Activated CD8-positive, alpha-beta memory T cell treated with anti-CD3 and anti-CD28 coated beads for 1 hour (primary cell): ENCODE results near the gene NOSIP.
"Not testable (repeated sequence)": the region's sequence is repeated elsewhere in the genome, so short reads cannot be mapped to it uniquely, and the experiment has no call there.

Experiments used
- DNase-seq, 2 donors: peaks; one replicate each; pipeline ENCODE4 v3.0.0-alpha.2; 2020; ENCODE audit warnings: low read depth in 1 of 2; ENCODE audit errors: extremely low read depth in 1 of 2

The NOSIP gene

GRCh38 chr19:49580264-49581006, at the start of gene NOSIP:
Gene NOSIP, minus strand, starts transcription at chr19:49580556. Its CDS starts 19,865 bp downstream, at chr19:49560691.
- DNase-seq: peak; percentile 91 to 95

- DNase-seq: no peak
Measured at GRCh38 chr19:49629659-49630058, 49.3 kb upstream of the NOSIP start.

- DNase-seq: no peak
Measured at GRCh38 chr19:49626226-49626625, 45.9 kb upstream of the NOSIP start.

- DNase-seq: no peak
Measured at GRCh38 chr19:49624967-49625910, 44.9 kb upstream of the NOSIP start.

GRCh38 chr19:49617860-49618259, 37.5 kb upstream of the NOSIP start:
- DNase-seq: not testable (repeated sequence)

GRCh38 chr19:49616945-49617344, 36.6 kb upstream of the NOSIP start:
- DNase-seq: no peak

GRCh38 chr19:49616532-49616931, 36.2 kb upstream of the NOSIP start:
- DNase-seq: no peak

- DNase-seq: no peak
Measured at GRCh38 chr19:49615861-49616260, 35.5 kb upstream of the NOSIP start.

GRCh38 chr19:49614096-49614833, 33.9 kb upstream of the NOSIP start:
- no peak for DNase-seq

GRCh38 chr19:49613374-49613773, 33.0 kb upstream of the NOSIP start:
- DNase-seq: no peak

- no peak for DNase-seq
Measured at GRCh38 chr19:49609499-49610092, 29.2 kb upstream of the NOSIP start.

GRCh38 chr19:49605605-49606004, 25.2 kb upstream of the NOSIP start:
- no peak for DNase-seq

- DNase-seq: no peak
Measured at GRCh38 chr19:49602806-49603205, 22.4 kb upstream of the NOSIP start.

- DNase-seq: no peak
Measured at GRCh38 chr19:49601482-49602038, 21.2 kb upstream of the NOSIP start.

GRCh38 chr19:49599378-49600295, 19.3 kb upstream of the NOSIP start:
- DNase-seq: no peak

- no peak for DNase-seq
Measured at GRCh38 chr19:49597703-49597974, 17.3 kb upstream of the NOSIP start.

GRCh38 chr19:49596954-49597702, 16.8 kb upstream of the NOSIP start:
- DNase-seq: no peak

- no peak for DNase-seq
Measured at GRCh38 chr19:49596407-49596806, 16.1 kb upstream of the NOSIP start.

GRCh38 chr19:49595819-49596404, 15.6 kb upstream of the NOSIP start:
- DNase-seq: no peak
